H54 (cell line): ENCODE results near the gene TXNDC11.

Source experiments
- DNase-seq: peaks from one replicate; pipeline ENCODE4 v3.0.0; 2011; ENCODE audit warnings: low spot score, mixed read lengths; ENCODE audit not compliant: insufficient read length
- FAIRE-seq: peaks from 3 replicates; lab custom pipeline; 2011; peaks lifted over from hg19 to GRCh38; lab: Jason Lieb, UNC
- POLR2A ChIP-seq: IDR thresholded peaks from 2 replicates; pipeline ENCODE4 v1.6.1; 2011; ENCODE audit warnings: low read depth, mild to moderate bottlenecking, low read length

The TXNDC11 gene

DNA sequence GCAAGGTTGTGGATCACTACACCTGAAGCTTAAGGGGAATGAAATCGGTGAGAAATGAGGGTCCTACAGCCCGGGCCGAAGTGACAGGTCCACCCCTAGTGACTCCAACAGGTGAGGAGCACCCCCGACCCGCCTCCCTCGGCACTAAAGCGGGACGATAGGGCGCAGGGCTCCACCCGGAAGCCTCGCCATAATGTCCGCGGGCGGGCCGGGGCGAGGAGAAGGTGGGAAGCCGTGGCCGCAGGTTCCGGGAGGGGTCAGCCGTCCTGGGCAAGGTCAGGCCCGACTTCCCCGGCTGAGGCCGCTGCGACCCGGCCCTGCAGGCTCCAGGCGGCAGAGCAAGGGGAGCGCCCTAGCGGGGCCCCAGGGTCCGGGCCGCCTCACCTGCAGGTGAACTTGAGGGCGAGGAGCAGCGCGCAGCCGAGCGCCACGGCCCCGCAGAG, 543 bp downstream of the TXNDC11 start:
- DNase-seq (peak; percentile 31), FAIRE-seq (no peak)
- TF ChIP-seq POLR2A, result no peak

DNA sequence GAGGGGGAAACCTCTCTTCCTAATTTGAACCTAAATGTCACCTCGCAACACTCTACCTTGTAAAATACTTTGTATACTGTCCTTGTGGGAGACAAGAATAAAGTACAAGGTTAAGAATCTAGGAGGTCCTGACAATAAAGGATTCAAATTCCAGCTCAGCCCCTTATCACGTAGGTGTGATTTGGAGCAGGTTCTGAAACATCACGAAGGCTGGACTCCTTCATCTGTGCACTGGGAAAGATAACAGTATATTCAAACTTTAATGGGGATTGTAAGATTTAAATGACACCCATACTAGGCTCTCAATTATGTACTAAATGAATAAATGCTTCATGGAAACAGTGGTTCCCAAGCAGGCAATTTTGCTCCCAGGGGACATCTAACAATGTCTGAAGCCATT, 2.1 kb downstream of the TXNDC11 start:
- FAIRE-seq (no peak), DNase-seq (no peak)
- TF ChIP-seq POLR2A, result no peak

DNA sequence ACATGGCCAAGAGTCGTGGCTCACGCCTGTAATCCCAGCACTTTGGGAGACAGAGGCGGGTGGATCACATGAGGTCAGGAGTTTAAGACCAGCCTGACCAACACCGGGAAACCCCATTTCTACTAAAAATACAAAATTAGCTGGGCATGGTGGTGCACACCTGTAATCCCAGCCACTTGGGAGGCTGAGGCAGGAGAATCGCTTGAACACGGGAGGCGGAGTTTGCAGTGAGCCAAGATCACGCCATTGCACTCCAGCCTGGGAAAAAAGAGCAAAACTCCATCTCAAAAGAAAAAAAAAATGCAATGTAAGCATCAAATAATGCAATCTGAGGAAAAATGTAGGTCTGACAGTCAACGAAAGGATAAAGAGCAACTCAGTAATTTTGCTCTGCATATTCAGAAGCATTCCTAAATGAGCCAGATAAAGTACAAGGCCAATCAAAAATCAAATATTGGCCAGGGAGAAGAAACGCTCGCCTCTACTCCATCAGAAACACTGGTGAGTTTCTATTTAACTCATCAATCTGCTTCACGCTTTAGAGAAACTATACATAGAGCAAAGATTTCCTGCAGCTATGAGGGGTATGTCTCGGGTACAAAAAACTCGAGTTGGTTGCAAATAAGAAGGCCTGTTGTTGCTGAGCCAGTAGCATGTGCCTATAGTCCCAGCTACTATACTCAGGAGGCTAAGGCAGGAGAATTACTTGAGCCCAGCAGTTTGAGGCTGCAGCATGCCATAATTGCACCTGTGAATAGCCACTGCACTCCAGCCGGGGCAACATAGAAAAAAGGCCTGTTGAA, 3.7 kb downstream of the TXNDC11 start:
- DNase-seq (no peak), FAIRE-seq (no peak)
- TF ChIP-seq POLR2A, result no peak

DNA sequence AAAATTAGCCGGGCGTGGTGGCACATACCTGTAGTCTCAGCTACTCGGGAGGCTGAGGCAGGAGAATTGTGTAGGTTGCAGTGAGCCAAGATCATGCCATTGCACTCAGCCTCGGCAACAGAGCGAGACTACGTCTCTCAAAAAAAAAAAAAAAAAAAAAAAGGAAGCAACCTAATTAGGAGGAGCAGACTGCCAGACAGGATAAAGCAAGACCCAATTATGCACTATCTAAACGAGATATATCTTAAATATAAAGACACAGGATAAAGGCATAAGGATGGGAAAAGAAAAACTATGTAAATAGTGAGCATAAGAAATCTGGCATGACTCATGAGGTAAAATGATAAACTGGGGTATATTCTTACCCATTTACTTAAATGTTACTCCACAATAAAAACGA, 4.9 kb downstream of the TXNDC11 start:
- FAIRE-seq (no peak), DNase-seq (no peak)
- TF ChIP-seq POLR2A, result no peak

DNA sequence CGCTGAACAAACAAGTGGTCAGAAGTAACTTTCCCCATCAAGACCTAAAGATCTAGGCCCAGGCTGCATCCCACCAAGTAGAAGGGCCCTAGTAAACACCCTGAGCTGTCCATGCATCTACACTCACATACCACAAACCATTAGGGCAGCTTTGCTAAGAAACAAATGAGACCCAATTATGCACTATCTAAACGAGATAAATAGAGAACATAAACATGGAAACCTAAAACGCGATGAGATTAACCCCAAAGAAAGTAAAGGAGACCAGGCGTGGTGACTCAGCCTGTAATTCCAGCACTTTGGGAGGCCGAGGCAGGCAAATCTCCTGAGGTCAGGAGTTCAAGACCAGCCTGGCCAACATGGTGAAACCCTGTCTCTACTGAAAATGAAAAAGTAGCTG, 5.8 kb downstream of the TXNDC11 start:
- DNase-seq (no peak), FAIRE-seq (no peak)
- no peak for TF ChIP-seq POLR2A

- no peak for DNase-seq
- no peak for FAIRE-seq
- no peak for TF ChIP-seq POLR2A
Observed at GRCh38 chr16:11735787-11736186, 6.9 kb downstream of the TXNDC11 start.

DNA sequence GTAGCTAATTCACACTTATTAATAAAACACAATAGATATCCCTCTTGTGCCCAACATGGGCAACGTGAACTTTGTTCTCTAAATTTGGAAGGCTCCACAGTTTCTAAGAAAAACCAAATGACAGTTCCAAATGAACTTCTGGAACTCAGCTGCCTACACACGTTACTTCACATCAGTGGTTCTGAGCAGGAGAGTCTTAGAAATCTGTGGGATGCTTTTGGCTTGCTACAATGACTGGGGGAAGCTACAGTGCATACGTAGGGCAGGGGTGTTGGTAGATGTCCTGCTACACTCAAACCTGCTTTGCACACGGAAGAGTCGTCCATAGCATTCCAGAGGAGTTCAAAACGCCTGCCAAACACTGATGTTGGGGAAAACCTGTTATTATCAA, 8.0 kb downstream of the TXNDC11 start:
- FAIRE-seq (no peak), DNase-seq (no peak)
- TF ChIP-seq POLR2A, result no peak

DNA sequence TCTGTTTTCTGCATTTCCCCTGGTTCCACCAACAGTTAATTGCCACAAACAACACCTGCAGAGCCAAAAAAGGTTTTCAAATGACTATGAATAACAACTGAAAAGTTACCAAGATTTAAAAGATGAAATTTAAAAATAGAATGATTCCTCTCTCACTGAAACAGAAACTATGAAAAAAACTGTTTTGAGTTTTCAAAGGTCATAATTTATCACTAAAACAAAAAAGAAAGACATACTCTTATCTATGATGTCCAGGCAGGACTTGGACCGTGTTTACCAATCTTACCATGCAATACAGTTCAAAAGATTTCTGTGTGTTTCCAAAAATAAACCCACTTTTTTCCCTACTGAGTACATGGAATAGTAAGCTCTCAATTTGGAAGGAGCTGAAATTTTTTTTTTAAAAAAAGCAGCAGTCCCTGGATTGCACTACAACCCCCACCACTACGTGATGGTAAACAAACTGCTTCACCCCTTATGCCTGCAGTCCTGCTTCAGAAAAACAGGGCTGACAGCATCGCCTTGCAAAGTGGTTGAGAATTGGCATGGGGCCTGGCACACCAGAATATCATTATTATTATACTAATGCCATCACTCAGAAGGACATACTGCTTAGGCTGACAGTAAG, 8.5 kb downstream of the TXNDC11 start:
- no peak for TF ChIP-seq POLR2A
- DNase-seq, result no peak
- FAIRE-seq, result no peak

GRCh38 chr16:11731222-11731621, 11.4 kb downstream of the TXNDC11 start:
- FAIRE-seq, result no peak
- no peak for TF ChIP-seq POLR2A
- DNase-seq, result no peak

DNA sequence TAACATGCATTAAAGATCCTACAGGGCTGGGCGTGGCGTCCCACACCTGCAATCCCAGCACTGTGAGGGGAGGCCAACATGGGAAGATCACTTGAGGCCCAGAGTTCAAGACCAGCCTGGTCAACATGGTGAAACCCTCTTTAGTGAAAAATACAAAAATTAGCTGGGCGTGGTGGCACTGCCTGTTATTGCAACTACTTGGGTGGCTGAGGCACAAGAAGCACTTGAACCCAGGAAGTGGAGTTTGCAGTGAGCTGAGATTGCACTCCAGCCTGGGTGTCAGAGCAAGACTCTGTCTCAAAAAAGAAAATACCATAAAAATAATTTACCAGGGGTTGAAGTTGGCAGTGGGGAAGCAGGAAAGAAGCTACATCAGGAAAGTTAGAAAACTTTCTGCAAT, 12.9 kb downstream of the TXNDC11 start:
- FAIRE-seq (no peak), DNase-seq (no peak)
- no peak for TF ChIP-seq POLR2A

- FAIRE-seq, result no peak
- TF ChIP-seq POLR2A, result no peak
- no peak for DNase-seq
Observed at GRCh38 chr16:11727796-11728543, 14.7 kb downstream of the TXNDC11 start.

DNA sequence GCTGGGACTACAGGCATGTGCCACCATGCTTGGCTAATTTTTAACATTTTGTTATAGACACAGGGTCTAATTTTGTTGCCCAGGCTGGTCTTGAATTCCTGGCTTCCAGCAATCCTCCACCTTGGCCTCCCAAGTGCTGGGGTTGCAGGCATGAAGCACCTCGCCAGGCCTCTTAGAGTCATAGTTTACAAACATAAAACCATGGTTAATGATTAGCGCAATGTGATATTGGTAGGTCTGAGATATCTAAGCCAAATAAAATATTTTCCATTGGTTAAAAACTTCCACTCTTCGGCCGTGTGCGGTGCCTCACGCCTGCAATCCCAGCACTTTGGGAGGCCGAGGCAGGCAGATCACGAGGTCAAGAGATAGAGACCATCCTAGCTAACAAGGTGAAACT, 16.6 kb downstream of the TXNDC11 start:
- no peak for TF ChIP-seq POLR2A
- FAIRE-seq (no peak), DNase-seq (no peak)

DNA sequence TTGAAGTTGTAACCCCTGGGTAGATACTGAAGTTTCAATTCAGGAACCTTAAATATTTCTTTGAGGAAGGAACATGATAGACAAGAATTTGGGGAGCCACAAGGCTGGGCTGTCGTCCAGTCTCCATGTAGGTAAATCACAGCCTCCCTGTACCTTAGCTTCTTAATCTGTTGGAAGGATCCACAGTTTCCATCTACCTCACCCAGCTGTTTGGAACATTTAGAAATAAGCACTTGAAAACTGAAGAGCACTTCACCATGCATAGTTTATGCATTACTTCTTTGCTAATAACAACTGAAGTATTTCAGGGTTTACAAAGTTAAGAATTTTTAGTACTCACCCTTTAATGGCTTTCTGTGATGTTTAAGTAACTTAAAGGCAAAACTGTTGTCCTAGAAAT, 17.2 kb downstream of the TXNDC11 start:
- FAIRE-seq (no peak), DNase-seq (no peak)
- no peak for TF ChIP-seq POLR2A

- DNase-seq (no peak), FAIRE-seq (no peak)
- no peak for TF ChIP-seq POLR2A
Observed at GRCh38 chr16:11722468-11722808, 20.2 kb downstream of the TXNDC11 start.
